ENCODE data around the gene RAB3IP.

DNA sequence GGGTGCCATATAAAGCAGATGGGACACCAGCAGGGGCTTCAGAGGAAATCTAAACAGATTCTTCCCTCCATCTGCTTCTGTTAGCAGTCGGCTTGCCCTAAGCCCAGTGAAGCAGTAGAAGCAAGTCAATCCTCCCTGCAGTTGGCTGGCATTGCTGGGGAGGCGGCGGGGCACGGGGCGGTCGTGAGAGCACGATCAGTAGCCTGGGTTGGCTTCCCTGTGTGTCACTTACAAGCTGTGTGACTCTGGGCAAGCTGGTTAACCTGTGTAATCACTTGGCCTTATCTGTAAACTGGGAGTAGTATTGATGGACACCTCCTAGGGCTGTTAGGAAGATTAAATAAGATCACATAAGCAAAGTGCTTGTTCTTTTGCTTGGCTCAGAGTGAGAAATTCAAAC is 105.8 kb downstream of the RAB3IP start:
- TF ChIP-seq CTCF (IDR thresholded peaks at IDR 0.05) (no peak), POLR2A (IDR thresholded peaks at IDR 0.05) (no peak)
